ENCODE data around the gene COPB2.
"Not testable (repeated sequence)": the region's sequence is repeated elsewhere in the genome, so short reads cannot be mapped to it uniquely, and the experiment has no call there.

DNA sequence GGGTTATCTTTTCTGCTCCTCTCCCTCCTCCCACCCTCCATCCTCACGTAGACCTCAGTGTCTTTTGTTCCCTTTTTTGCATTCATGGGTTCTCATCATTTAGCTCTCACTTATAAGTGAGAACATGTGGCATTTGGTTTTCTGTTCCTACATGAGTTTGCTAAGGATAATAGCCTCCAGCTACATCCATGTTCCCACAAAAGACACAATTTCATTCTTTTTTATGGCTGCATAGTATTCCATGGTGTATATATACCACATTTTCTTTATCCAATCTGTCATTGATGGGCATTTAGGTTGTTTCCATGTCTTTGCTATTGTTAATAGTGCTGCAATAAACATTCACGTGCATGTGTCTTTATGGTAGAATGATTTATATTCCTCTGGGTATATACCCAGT, 11.7 kb upstream of the COPB2 start:
- not testable (repeated sequence) for TF ChIP-seq CTCF (IDR thresholded peaks at IDR 0.05); ZFX (IDR thresholded peaks at IDR 0.05; ENCODE audit: borderline replicate concordance)
